GM18951 (cell line): ENCODE results near the gene RAI1.

Experiments
- POLR2A ChIP-seq: IDR thresholded peaks from 4 replicates; pipeline ENCODE4 v1.6.1; 2011; ENCODE audit warnings: mild to moderate bottlenecking; ENCODE audit not compliant: insufficient read length, insufficient read depth; ENCODE audit errors: extremely low read depth
- in situ Hi-C: fragments of 300-500 bp; cut with MboI; formaldehyde crosslinking; loops from one replicate; pipeline ENCODE4 v1.12.0; 2022; ENCODE audit warnings: low sequenced_read_pairs, mixed read lengths, inconsistent platforms; ENCODE audit not compliant: unreplicated experiment

The RAI1 gene

GRCh38 chr17:17813055-17813724 lies 131.9 kb downstream of the RAI1 start:
- in situ Hi-C loops: no loop called here
- no peak for TF ChIP-seq POLR2A

DNA sequence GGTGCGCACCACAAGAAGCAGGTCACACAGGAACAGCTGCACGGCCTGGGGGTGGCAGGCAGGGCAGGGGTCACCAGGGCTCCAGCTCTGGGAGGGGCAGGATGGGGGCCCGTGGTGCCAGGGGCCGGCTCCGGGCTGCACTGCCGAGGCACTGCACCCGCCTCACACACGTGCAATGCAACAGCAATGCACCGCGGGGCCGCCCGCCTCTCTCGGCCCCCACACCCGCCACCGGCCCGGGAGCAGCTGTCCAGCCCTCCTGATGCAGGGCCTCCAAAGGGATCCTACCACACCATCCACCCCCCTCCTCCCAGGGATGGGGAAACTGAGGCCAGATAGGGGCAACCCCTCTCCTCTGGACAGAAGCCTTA lies 132.5 kb downstream of the RAI1 start:
- in situ Hi-C loops: no loop called here
- no peak for TF ChIP-seq POLR2A

GRCh38 chr17:17814162-17815061 lies 133.2 kb downstream of the RAI1 start:
- in situ Hi-C loops: no loop called here
- no peak for TF ChIP-seq POLR2A

DNA sequence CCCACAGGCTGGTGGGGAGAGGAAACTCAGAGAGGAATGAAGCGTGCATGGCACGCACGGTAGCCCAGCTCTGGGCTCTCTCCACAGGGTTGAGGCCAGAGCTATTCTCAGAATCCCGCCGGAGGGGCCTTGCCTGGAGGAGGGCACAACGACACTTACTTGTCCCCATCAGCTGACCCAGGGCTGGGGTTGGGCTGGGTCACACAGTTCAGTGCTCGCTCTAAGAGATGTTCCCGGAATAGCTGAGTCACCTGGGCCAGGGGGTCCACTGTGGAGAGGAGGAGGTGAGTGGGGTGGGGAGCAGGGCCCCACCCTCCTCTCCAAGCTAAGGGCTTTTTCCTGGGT lies 133.8 kb downstream of the RAI1 start:
- in situ Hi-C loops: no loop called here

GRCh38 chr17:17815436-17816200 lies 134.4 kb downstream of the RAI1 start:
- no peak for TF ChIP-seq POLR2A
- in situ Hi-C loops: no loop called here

More for the DNA sequence above, 133.8 kb downstream of the RAI1 start:
- TF ChIP-seq POLR2A: no peak

DNA sequence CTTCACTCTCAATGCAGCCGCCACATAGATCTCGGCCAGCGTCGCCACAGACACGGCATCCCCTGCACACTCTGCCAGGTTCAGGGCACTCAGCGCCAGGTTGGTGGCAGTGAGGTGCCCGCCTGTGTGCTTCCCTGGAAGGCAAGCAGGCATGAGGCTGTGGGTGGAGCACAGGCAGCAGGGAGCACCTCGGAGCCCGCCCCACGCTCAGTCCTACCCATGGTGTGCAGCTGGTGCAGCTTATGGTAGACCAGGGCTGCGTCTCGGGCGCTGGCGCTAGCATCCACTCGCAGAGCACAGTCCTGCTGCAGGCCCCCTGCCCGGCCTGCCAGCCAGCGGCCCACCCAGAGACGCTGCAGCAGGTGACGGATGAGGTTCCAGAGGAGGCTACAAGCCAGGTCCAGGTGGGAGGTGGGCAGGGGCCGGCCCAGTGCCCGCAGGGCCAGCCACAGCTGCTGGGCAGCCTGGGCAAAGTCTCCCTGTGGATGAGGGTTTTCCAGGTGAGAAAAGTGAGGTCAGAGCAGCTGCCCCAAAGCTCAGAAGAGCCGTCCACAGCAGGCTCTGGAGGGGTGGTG lies 135.1 kb downstream of the RAI1 start:
- in situ Hi-C loops: no loop called here
- no peak for TF ChIP-seq POLR2A

DNA sequence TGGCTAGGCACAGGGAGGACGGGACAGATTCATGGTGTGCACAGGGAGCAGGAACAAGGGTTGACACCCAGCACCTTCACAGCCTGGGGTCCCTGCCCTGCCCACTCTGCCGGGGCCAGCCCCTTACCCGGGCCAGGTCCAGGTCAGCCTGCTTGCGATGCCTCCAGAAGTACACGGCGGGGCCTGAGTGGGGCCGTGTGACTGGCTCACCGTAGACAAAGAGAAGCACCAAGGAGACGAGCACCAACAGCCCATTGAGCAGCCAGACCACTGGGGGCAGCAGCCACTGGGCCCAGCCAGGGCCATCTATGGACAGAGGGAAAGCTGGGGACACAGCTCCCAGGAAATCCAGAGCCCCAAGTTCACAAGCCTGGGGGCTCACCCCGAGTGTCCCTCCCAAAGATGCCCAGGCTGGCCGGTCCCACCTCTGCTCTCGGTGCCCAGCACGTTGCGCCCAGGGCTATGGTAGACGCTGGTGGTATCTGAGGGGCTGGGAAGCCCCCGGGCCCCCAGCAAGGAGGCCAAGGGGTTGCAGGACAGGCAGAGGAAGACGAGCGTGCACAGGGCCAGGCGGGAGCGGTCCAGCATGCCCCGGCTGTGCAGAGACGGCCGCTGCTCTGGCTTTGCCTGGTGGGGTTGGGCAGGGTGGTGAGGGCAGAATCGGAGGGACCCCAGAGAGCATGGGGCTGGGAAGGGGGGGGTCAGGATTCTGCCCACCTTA lies 135.7 kb downstream of the RAI1 start:
- TF ChIP-seq POLR2A: no peak
- in situ Hi-C loops: no loop called here

- in situ Hi-C loops: no loop called here
- no peak for TF ChIP-seq POLR2A
These were observed 136.3 kb downstream of the RAI1 start for GRCh38 chr17:17817552-17817947.

DNA sequence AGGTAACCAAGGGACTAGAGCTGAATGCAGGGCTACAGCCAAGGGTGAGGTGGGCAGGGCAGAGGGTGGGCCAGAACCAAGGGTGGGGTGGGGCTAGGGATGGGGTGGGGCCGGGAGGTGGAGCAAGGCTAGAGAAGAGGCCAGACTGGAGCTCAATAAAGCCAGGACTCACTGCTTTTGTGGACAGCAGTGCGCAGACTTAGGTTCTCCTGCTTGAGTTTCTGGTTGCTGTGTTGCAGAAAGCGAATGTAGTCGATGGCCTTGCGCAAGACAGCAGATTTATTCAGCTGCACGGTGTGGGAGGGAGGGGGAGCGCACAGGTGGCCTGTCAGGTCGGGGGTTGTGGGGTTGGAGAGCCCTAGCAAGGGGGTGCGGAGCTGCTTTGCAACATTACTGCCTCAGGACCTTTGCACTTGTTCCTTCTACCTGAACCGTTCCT lies 136.8 kb downstream of the RAI1 start:
- no peak for TF ChIP-seq POLR2A
- in situ Hi-C loops: no loop called here

DNA sequence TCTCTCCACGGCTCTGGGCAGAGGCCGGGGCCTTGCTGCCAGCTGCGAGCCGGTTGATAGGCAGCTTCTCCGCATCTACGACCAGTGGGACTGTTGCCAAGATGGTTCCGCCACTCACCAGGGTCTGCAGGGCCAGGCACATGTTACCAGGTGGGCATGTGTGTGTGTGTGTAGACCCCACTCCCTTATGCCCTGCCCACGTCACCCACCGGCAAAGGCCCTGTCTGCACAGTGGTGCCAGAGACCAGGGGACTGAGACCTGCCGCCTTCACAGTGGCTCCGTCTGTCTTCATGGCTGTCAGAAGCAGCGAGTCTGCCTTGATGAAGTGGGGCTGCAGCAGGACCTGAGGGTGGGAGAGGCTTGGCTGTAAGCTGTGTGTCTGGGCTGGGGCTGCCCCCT lies 137.9 kb downstream of the RAI1 start:
- no peak for TF ChIP-seq POLR2A
- in situ Hi-C loops: no loop called here

DNA sequence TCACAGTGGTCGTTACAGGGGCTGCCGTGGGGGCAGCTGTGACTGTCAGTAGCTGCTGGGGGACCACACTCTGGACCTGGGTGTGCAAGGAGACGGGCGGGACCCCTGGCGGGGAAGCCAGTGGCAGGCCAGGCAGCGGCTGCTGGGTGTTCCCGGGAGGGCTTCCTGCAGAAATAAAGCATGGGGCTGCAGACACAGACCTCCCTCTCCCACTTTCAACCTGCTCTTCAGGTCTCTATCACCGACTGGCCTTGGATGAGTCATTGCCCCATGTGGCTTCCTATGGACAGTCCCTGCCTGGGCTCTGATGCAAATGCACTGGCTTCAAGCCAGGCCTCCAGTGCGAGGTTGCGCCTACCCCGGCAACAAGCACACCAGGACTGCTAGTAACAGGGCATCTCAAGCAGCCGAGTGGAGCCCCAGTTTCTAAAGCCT lies 138.3 kb downstream of the RAI1 start:
- no peak for TF ChIP-seq POLR2A
- in situ Hi-C loops: no loop called here

- TF ChIP-seq POLR2A: no peak
- in situ Hi-C loops: no loop called here
These were observed 138.8 kb downstream of the RAI1 start for GRCh38 chr17:17820046-17820445.
